ENCODE data around the gene PRR29.

DNA sequence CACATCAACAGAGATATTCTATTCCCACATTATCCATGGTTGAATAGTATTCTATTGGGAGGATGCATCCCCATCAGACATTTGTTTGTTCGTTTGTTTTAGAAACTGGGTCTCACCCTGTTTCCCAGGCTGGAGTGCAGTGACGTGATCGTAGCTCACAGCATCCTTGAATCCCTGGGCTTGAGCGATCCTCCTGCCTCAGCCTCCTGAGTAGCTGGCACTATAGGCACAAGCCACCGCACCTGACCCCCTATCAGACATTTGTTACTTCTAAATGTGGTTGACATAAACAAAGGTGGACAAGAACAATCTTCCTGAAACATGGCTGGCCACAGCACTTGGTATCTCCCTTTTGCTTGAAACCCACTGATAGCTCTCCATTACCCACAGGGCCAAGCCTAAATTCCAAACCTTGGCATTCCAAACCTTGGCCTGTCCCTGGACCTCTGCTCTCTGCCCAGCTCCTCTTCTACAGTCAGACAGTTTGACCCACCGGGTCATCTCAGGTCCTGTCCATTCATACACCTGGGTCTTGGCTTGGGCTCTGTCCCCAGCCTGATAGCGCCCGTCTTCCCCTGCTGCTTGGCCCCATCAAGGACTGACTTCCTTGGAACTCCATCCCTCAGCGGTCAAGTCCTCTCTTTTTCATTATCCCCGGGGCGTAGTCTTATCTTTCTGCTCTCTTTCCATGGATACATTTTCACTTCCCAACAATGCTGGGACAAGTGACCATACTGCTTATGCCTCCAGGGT, 1.5 kb upstream of the PRR29 start:
- TF ChIP-seq, protein P1, sequence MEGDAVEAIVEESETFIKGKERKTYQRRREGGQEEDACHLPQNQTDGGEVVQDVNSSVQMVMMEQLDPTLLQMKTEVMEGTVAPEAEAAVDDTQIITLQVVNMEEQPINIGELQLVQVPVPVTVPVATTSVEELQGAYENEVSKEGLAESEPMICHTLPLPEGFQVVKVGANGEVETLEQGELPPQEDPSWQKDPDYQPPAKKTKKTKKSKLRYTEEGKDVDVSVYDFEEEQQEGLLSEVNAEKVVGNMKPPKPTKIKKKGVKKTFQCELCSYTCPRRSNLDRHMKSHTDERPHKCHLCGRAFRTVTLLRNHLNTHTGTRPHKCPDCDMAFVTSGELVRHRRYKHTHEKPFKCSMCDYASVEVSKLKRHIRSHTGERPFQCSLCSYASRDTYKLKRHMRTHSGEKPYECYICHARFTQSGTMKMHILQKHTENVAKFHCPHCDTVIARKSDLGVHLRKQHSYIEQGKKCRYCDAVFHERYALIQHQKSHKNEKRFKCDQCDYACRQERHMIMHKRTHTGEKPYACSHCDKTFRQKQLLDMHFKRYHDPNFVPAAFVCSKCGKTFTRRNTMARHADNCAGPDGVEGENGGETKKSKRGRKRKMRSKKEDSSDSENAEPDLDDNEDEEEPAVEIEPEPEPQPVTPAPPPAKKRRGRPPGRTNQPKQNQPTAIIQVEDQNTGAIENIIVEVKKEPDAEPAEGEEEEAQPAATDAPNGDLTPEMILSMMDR (IDR thresholded peaks at IDR 0.05) = no peak
- TF ChIP-seq POLR2A (IDR thresholded peaks at IDR 0.05) (no peak), EP300 (IDR thresholded peaks at IDR 0.05) (no peak), POLR2AphosphoS5 (IDR thresholded peaks at IDR 0.05) (no peak)
